ENCODE data around the gene OR2V2. TPM values are rescaled to one million over a fixed set of nuclear protein-coding genes. Genes with fewer than 3 reads are reported as not detected.
A peak's percentile ranks its signal among the peaks of the same experiment; 100 is the strongest.

The OR2V2 gene
- total RNA-seq, 1 experiment from 2014 or later, result not detected

- peak; percentile 93 for DNase-seq
- H3K27me3 ChIP-seq (ENCODE audit: low read length), result no peaks in the 10 kb centered on the region
- peaks cover 4% of the 10 kb centered on the region for H3F3A ChIP-seq (ENCODE audit: low read length, unreplicated experiment)
- intact Hi-C loops (cut with micrococcal nuclease), result loop anchor here (1.0 kb wide), 3 partner anchors 20 to 35 kb away; no protein-coding TSS in a partner anchor
- no peaks in the 10 kb centered on the region for H3K9me2 ChIP-seq (replicated peaks; ENCODE audit: low read length)
- no peaks in the 10 kb centered on the region for H3K79me2 ChIP-seq (ENCODE audit: low read length)
- peak overlapping the region; percentile 89 for H3K4me3 ChIP-seq (ENCODE audit: low read length)
- CTCF ChIA-PET, result interaction anchor here (1.1 kb wide), 1 partner anchor 20 kb away, joined by 7 read pairs; no protein-coding TSS in a partner anchor
- POLR2A ChIA-PET (ENCODE audit: unreplicated experiment), result interaction anchor here (0.5 to 0.6 kb wide), 2 partner anchors 56 to 335 kb away, joined by 4 to 6 read pairs; partner anchors contain the start of gene RACK1
- H3K9me3 ChIP-seq (ENCODE audit: low read length), result no peaks in the 10 kb centered on the region
- peaks cover 14% of the 10 kb centered on the region for H3K4me1 ChIP-seq (ENCODE audit: insufficient read depth, low read length)
- H2AFZ ChIP-seq (ENCODE audit: low read length), result peak overlapping the region; percentile 63
- H3K4me2 ChIP-seq (ENCODE audit: low read length), result peak overlapping the region; percentile 96
- H3K27ac ChIP-seq (ENCODE audit: low read length), result peak overlapping the region; percentile 51
- no peaks in the 10 kb centered on the region for H4K20me1 ChIP-seq (ENCODE audit: low read length)
- TF ChIP-seq EZH2phosphoT487 (IDR thresholded peaks at IDR 0.05; ENCODE audit: borderline replicate concordance, low read length) (no peak), EZH2 (IDR thresholded peaks at IDR 0.05; ENCODE audit: low read length, unreplicated experiment) (no peak), CTCF (conservative IDR thresholded peaks at IDR 0.05; ENCODE audit: low read depth, low read length) (peak; percentile 47)
- H3K36me3 ChIP-seq (ENCODE audit: low read depth, low read length), result no peaks in the 10 kb centered on the region
- TSS peak; percentile 81 for BruUV-seq (replicated peaks)
- peak overlapping the region; percentile 52 for H3K9ac ChIP-seq (ENCODE audit: low read length)
- peak; percentile 14 for ATAC-seq
Observed at GRCh38 chr5:181187500-181188213, 40.3 kb downstream of the OR2V2 start.

GRCh38 chr5:181188700-181189362, 41.4 kb downstream of the OR2V2 start:
- H4K20me1 ChIP-seq (ENCODE audit: low read length), result no peaks in the 10 kb centered on the region
- POLR2A ChIA-PET (ENCODE audit: unreplicated experiment), result no interaction called here
- intact Hi-C loops (cut with micrococcal nuclease), result loop anchor here (1.0 kb wide), 1 partner anchor 18 kb away; no protein-coding TSS in a partner anchor
- H3K4me3 ChIP-seq (ENCODE audit: low read length), result peak overlapping the region; percentile 89
- H3K27ac ChIP-seq (ENCODE audit: low read length), result no peak overlapping the region
- CTCF ChIA-PET, result interaction anchor here (1.1 kb wide), 1 partner anchor 18 kb away, joined by 7 read pairs; no protein-coding TSS in a partner anchor
- peak overlapping the region; percentile 92 for H2AFZ ChIP-seq (ENCODE audit: low read length)
- no peaks in the 10 kb centered on the region for H3K9me3 ChIP-seq (ENCODE audit: low read length)
- no peaks in the 10 kb centered on the region for H3K9me2 ChIP-seq (replicated peaks; ENCODE audit: low read length)
- DNase-seq (peak; percentile 93), ATAC-seq (peak; percentile 2)
- TF ChIP-seq EZH2phosphoT487 (IDR thresholded peaks at IDR 0.05; ENCODE audit: borderline replicate concordance, low read length), result no peak
- TF ChIP-seq CTCF (conservative IDR thresholded peaks at IDR 0.05; ENCODE audit: low read depth, low read length), result no peak; the same call in 1 of the 2 replicates
- TF ChIP-seq EZH2 (IDR thresholded peaks at IDR 0.05; ENCODE audit: low read length, unreplicated experiment), result no peak
- no peaks in the 10 kb centered on the region for H3K79me2 ChIP-seq (ENCODE audit: low read length)
- peaks cover 22% of the 10 kb centered on the region for H3K4me1 ChIP-seq (ENCODE audit: insufficient read depth, low read length)
- H3K4me2 ChIP-seq (ENCODE audit: low read length), result peak overlapping the region; percentile 96
- H3K9ac ChIP-seq (ENCODE audit: low read length), result peak overlapping the region; percentile 57; the same call in 1 of the 2 replicates
- H3K36me3 ChIP-seq (ENCODE audit: low read depth, low read length), result no peaks in the 10 kb centered on the region
- no TSS peak for BruUV-seq (replicated peaks)
- H3F3A ChIP-seq (ENCODE audit: low read length, unreplicated experiment), result peaks cover 6% of the 10 kb centered on the region
- H3K27me3 ChIP-seq (ENCODE audit: low read length), result no peaks in the 10 kb centered on the region
